Measurements from ENCODE around the gene ARHGEF10L. TPM values are rescaled to one million over a fixed set of nuclear protein-coding genes. Genes with fewer than 3 reads are reported as not detected.
A peak's percentile ranks its signal among the peaks of the same experiment; 100 is the strongest.

The ARHGEF10L gene
- polyA plus RNA-seq, 1 donor = 85.1 TPM

GRCh38 chr1:17535300-17535936 lies 4.1 kb upstream of the ARHGEF10L start:
- no CpG with 5 or more reads among the region's 8 CpGs for WGBS (ENCODE audit: insufficient coverage, low lambda C conversion rate)
- Histone ChIP-seq H3K4me3 (ENCODE audit: low read length) (no peak overlapping the region), H3K27me3 (ENCODE audit: control insufficient read depth, insufficient read depth, low read length) (no peaks in the 10 kb centered on the region), H3K27ac (ENCODE audit: low read length) (no peak overlapping the region), H3K4me1 (ENCODE audit: control insufficient read depth, insufficient read depth, low read length) (peaks cover 29% of the 10 kb centered on the region), H3K9me3 (ENCODE audit: control insufficient read depth, low read depth, low read length) (no peaks in the 10 kb centered on the region), H3K36me3 (ENCODE audit: control insufficient read depth, insufficient read depth, low read length) (no peaks in the 10 kb centered on the region)
- DNase-seq = no peak

- Histone ChIP-seq H3K4me3 (ENCODE audit: low read length) (no peak overlapping the region), H3K36me3 (ENCODE audit: control insufficient read depth, insufficient read depth, low read length) (no peaks in the 10 kb centered on the region), H3K9me3 (ENCODE audit: control insufficient read depth, low read depth, low read length) (no peaks in the 10 kb centered on the region), H3K27ac (ENCODE audit: low read length) (peak overlapping the region; percentile 53), H3K4me1 (ENCODE audit: control insufficient read depth, insufficient read depth, low read length) (peaks cover 30% of the 10 kb centered on the region), H3K27me3 (ENCODE audit: control insufficient read depth, insufficient read depth, low read length) (no peaks in the 10 kb centered on the region)
- DNase-seq = peak in 1 of 2 donors; percentile 66
- WGBS (ENCODE audit: insufficient coverage, low lambda C conversion rate) = no CpG with 5 or more reads among the region's 7 CpGs
These were observed 1.5 kb upstream of the ARHGEF10L start for GRCh38 chr1:17538010-17538409.

GRCh38 chr1:17538428-17539117 lies 925 bp upstream of the ARHGEF10L start:
- Histone ChIP-seq H3K27ac (ENCODE audit: low read length) (peak overlapping the region; percentile 53), H3K27me3 (ENCODE audit: control insufficient read depth, insufficient read depth, low read length) (no peaks in the 10 kb centered on the region), H3K36me3 (ENCODE audit: control insufficient read depth, insufficient read depth, low read length) (no peaks in the 10 kb centered on the region), H3K9me3 (ENCODE audit: control insufficient read depth, low read depth, low read length) (no peaks in the 10 kb centered on the region), H3K4me3 (ENCODE audit: low read length) (no peak overlapping the region), H3K4me1 (ENCODE audit: control insufficient read depth, insufficient read depth, low read length) (peaks cover 30% of the 10 kb centered on the region)
- WGBS (ENCODE audit: insufficient coverage, low lambda C conversion rate) = 17% methylated on average over 2 of the region's 13 CpGs
- DNase-seq = peak in 1 of 2 donors; percentile 66

DNA sequence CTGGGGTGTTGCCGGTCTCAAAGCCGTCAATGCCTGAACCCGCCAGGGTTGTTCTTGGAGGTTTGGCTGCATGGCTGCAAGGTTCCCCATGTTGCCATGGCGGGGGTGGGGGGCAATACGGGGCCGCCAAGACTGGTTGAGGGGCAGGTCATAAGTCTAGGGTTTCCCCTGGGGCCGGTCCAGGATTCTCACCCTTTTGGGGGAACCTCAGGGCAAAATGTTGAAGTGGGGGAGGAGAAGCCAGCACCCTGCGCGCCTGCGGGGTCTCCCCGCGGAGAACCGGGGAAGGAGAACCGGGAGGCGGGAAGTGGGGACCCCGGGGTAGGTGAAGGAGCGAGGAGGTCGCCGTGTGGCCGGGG lies 401 bp upstream of the ARHGEF10L start:
- peaks cover 30% of the 10 kb centered on the region for H3K4me1 ChIP-seq (ENCODE audit: control insufficient read depth, insufficient read depth, low read length)
- no peaks in the 10 kb centered on the region for H3K27me3 ChIP-seq (ENCODE audit: control insufficient read depth, insufficient read depth, low read length)
- no peak overlapping the region for H3K27ac ChIP-seq (ENCODE audit: low read length)
- no CpG with 5 or more reads among the region's 20 CpGs for WGBS (ENCODE audit: insufficient coverage, low lambda C conversion rate)
- no peaks in the 10 kb centered on the region for H3K36me3 ChIP-seq (ENCODE audit: control insufficient read depth, insufficient read depth, low read length)
- no peaks in the 10 kb centered on the region for H3K9me3 ChIP-seq (ENCODE audit: control insufficient read depth, low read depth, low read length)
- no peak for DNase-seq
- peak overlapping the region; percentile 18 for H3K4me3 ChIP-seq (ENCODE audit: low read length)

GRCh38 chr1:17540255-17541001 lies 930 bp downstream of the ARHGEF10L start:
- H3K4me1 ChIP-seq (ENCODE audit: control insufficient read depth, insufficient read depth, low read length) = peaks cover 30% of the 10 kb centered on the region
- WGBS (ENCODE audit: insufficient coverage, low lambda C conversion rate) = no CpG with 5 or more reads among the region's 26 CpGs
- no peaks in the 10 kb centered on the region for H3K27me3 ChIP-seq (ENCODE audit: control insufficient read depth, insufficient read depth, low read length)
- no peaks in the 10 kb centered on the region for H3K9me3 ChIP-seq (ENCODE audit: control insufficient read depth, low read depth, low read length)
- DNase-seq = peak in 1 of 2 donors; percentile 56
- H3K36me3 ChIP-seq (ENCODE audit: control insufficient read depth, insufficient read depth, low read length) = no peaks in the 10 kb centered on the region
- H3K27ac ChIP-seq (ENCODE audit: low read length) = peak overlapping the region; percentile 66
- peak overlapping the region; percentile 71 for H3K4me3 ChIP-seq (ENCODE audit: low read length)

DNA sequence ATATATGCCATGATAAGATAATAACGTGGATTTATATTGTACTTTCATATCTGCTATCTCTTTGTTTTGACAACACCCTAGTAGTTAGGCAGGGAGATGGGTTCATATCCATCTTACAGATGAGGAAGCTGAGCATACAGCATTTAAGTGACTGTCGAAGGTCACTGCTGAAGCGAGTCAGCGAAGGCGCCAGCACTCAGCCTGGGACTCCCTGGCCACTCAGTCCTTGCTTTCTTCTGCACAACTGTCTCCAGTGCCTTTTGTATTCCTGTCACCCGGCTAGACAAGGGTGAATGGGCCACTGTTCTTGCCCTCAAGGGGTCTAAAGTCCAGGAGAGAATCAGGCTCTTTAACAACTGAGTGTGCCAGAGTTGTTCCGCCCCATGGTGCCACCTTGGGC lies 3.1 kb downstream of the ARHGEF10L start:
- WGBS (ENCODE audit: insufficient coverage, low lambda C conversion rate) = no CpG with 5 or more reads among the region's 7 CpGs
- no peaks in the 10 kb centered on the region for H3K36me3 ChIP-seq (ENCODE audit: control insufficient read depth, insufficient read depth, low read length)
- no peaks in the 10 kb centered on the region for H3K27me3 ChIP-seq (ENCODE audit: control insufficient read depth, insufficient read depth, low read length)
- no peaks in the 10 kb centered on the region for H3K9me3 ChIP-seq (ENCODE audit: control insufficient read depth, low read depth, low read length)
- H3K27ac ChIP-seq (ENCODE audit: low read length) = no peak overlapping the region
- peaks cover 22% of the 10 kb centered on the region for H3K4me1 ChIP-seq (ENCODE audit: control insufficient read depth, insufficient read depth, low read length)
- DNase-seq = no peak
- H3K4me3 ChIP-seq (ENCODE audit: low read length) = no peak overlapping the region

DNA sequence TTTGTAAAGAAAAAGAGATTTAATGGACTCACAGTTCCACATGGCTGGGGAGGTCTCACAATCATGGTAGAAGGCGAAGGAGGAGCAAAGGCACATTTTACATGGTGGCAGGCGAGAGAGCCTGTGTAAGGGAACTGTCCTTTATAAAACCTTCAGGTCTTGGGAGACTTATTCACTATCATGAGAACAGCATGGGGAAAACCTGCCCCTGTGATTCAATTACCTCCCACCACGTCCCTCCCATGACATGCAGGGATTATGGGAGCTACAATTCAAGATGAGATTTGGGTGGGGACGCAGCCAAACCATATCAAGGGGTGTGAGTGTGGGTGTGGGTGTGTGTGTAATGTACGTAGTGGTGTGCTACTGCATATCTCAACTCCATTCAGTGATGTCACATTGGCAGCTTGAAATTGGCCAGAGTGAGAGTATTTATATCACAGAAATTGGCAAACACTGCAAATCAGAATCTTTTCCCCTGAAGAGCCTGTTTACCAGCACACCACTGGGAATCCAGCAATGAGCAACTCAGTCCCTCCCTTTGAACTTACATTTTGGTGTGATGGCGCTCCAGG lies 5.4 kb downstream of the ARHGEF10L start:
- no CpG with 5 or more reads among the region's 6 CpGs for WGBS (ENCODE audit: insufficient coverage, low lambda C conversion rate)
- DNase-seq = no peak
- H3K4me1 ChIP-seq (ENCODE audit: control insufficient read depth, insufficient read depth, low read length) = peaks cover 9% of the 10 kb centered on the region
- H3K36me3 ChIP-seq (ENCODE audit: control insufficient read depth, insufficient read depth, low read length) = no peaks in the 10 kb centered on the region
- H3K27ac ChIP-seq (ENCODE audit: low read length) = no peak overlapping the region
- no peaks in the 10 kb centered on the region for H3K27me3 ChIP-seq (ENCODE audit: control insufficient read depth, insufficient read depth, low read length)
- H3K4me3 ChIP-seq (ENCODE audit: low read length) = no peak overlapping the region
- no peaks in the 10 kb centered on the region for H3K9me3 ChIP-seq (ENCODE audit: control insufficient read depth, low read depth, low read length)

DNA sequence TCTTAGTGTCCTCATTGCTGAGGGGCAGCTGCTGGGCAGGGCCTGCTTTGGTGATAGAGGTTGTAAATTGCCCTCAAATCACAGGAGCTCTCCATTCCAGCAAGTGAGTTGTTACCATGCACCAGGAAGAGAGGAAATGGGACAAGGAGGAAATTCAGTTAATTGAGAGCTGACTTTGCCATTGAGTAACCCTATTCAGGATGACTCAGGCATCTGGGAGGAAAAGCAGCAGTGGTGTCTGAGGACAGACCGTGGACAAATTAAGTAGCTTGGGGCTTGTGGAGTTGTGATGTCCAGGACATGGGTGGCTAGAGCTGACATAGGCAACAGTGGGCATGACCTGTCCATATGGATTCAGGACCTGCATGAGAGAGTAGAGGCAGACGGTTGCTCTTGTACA lies 5.9 kb downstream of the ARHGEF10L start:
- WGBS (ENCODE audit: insufficient coverage, low lambda C conversion rate) = no CpG with 5 or more reads among the region's 2 CpGs
- H3K36me3 ChIP-seq (ENCODE audit: control insufficient read depth, insufficient read depth, low read length) = no peaks in the 10 kb centered on the region
- no peak overlapping the region for H3K27ac ChIP-seq (ENCODE audit: low read length)
- peaks cover 10% of the 10 kb centered on the region for H3K4me1 ChIP-seq (ENCODE audit: control insufficient read depth, insufficient read depth, low read length)
- no peak overlapping the region for H3K4me3 ChIP-seq (ENCODE audit: low read length)
- H3K9me3 ChIP-seq (ENCODE audit: control insufficient read depth, low read depth, low read length) = no peaks in the 10 kb centered on the region
- no peaks in the 10 kb centered on the region for H3K27me3 ChIP-seq (ENCODE audit: control insufficient read depth, insufficient read depth, low read length)
- no peak for DNase-seq

GRCh38 chr1:17546946-17547670 lies 7.6 kb downstream of the ARHGEF10L start:
- no peak for DNase-seq
- H3K9me3 ChIP-seq (ENCODE audit: control insufficient read depth, low read depth, low read length) = no peaks in the 10 kb centered on the region
- H3K4me3 ChIP-seq (ENCODE audit: low read length) = no peak overlapping the region
- H3K4me1 ChIP-seq (ENCODE audit: control insufficient read depth, insufficient read depth, low read length) = peaks cover 22% of the 10 kb centered on the region
- WGBS (ENCODE audit: insufficient coverage, low lambda C conversion rate) = 100% methylated on average over 1 of the region's 8 CpGs
- no peak overlapping the region for H3K27ac ChIP-seq (ENCODE audit: low read length)
- no peaks in the 10 kb centered on the region for H3K27me3 ChIP-seq (ENCODE audit: control insufficient read depth, insufficient read depth, low read length)
- no peaks in the 10 kb centered on the region for H3K36me3 ChIP-seq (ENCODE audit: control insufficient read depth, insufficient read depth, low read length)

GRCh38 chr1:17549384-17549783 lies 9.9 kb downstream of the ARHGEF10L start:
- H3K36me3 ChIP-seq (ENCODE audit: control insufficient read depth, insufficient read depth, low read length) = no peaks in the 10 kb centered on the region
- 100% methylated on average over 1 of the region's 3 CpGs for WGBS (ENCODE audit: insufficient coverage, low lambda C conversion rate)
- no peak for DNase-seq
- no peak overlapping the region for H3K27ac ChIP-seq (ENCODE audit: low read length)
- peaks cover 24% of the 10 kb centered on the region for H3K4me1 ChIP-seq (ENCODE audit: control insufficient read depth, insufficient read depth, low read length)
- no peak overlapping the region for H3K4me3 ChIP-seq (ENCODE audit: low read length)
- H3K9me3 ChIP-seq (ENCODE audit: control insufficient read depth, low read depth, low read length) = no peaks in the 10 kb centered on the region
- no peaks in the 10 kb centered on the region for H3K27me3 ChIP-seq (ENCODE audit: control insufficient read depth, insufficient read depth, low read length)
